H54 (cell line): Measurements from ENCODE around the gene PSENEN.

ENCODE experiments used
- DNase-seq: peaks from one replicate; pipeline ENCODE4 v3.0.0; 2011; ENCODE audit warnings: low spot score, mixed read lengths; ENCODE audit not compliant: insufficient read length
- FAIRE-seq: peaks from 3 replicates; lab custom pipeline; 2011; peaks lifted over from hg19 to GRCh38; lab: Jason Lieb, UNC
- POLR2A ChIP-seq: IDR thresholded peaks from 2 replicates; pipeline ENCODE4 v1.6.1; 2011; ENCODE audit warnings: low read depth, mild to moderate bottlenecking, low read length

PSENEN gene

DNA sequence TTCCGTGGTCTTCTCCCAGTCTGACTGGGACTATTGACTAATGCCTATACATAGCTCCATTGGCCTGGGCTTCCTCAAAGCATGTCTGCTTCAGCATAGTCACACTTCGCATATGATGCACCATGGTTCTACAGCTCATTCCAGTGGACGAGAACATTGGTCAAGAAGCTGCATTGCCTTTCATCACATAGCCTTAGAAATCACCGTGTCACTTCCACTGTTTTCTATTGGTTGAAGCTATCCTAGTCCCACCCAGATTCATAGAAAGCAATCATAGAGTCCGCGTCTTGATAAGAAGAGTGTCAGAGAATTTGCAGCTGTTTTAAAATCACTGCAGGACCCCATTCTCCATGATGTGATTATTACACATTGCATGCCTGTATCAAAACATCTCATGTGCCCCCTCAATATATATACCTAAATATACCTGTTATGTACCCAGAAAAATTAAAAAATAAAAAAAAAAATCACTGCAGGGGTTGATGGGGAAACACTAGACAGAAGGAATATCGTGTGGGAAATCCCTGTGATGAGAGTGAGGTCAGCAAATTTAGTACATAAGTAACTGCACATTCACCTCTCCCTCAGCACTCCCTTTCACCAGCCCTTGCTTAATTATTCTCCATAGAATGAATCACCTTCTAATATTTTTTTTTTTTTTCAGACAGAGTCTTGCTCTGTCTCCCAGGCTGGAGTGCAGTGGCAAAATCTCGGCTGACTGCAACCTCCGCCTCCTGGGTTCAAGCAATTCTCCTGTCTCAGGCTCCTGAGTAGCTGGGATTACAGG is 27.8 kb downstream of the PSENEN start:
- no peak for TF ChIP-seq POLR2A
- DNase-seq, result peak; percentile 67
- FAIRE-seq, result no peak

DNA sequence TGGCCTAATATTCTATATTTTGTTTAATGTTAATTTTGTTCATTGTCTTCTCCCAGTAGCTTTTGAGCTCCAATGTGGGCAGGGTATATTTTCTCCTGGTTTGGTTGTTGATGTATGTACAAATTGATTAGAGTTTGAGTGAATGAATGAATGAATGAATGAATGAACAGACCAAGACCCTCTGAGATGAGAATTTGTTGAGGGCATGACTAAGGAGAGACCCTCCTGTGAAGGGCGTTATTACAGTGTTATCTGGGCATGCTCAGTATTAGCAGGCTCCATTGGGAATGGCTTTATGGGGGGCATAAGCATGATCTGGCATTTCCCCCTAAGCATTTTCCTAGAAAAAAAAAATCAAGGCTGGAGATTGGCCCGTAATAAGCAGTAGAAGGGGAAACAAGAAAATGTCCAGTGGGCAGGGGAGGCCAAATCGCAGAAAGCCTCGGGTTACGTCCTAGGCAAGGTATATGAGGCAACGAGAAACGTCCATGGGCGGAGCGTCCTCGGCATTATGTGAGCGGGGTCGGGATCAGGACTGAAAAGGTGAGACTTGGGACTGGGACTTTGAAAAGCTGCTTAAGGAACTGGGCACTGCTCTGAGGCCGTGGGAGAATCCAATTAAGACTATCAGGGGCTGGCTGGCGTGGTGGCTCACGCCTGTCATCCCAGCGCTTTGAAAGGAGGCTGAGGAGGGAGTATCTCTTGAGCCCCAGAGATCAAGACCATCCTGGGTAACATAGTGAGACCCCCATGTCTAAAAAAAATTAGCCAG is 29.0 kb downstream of the PSENEN start:
- no peak for TF ChIP-seq POLR2A
- FAIRE-seq (no peak), DNase-seq (no peak)

- no peak for TF ChIP-seq POLR2A
- FAIRE-seq (no peak), DNase-seq (no peak)
Observed at GRCh38 chr19:35775046-35775297, 29.5 kb downstream of the PSENEN start.

- peak; percentile 72 for TF ChIP-seq POLR2A
- DNase-seq (peak; percentile 99), FAIRE-seq (peak; percentile 75)
Observed at GRCh38 chr19:35775298-35776101, 30.0 kb downstream of the PSENEN start, which contains the start of gene ARHGAP33. Gene ARHGAP33 (plus strand): TSS chr19:35775564. CDS start chr19:35775659, 95 bp downstream.

DNA sequence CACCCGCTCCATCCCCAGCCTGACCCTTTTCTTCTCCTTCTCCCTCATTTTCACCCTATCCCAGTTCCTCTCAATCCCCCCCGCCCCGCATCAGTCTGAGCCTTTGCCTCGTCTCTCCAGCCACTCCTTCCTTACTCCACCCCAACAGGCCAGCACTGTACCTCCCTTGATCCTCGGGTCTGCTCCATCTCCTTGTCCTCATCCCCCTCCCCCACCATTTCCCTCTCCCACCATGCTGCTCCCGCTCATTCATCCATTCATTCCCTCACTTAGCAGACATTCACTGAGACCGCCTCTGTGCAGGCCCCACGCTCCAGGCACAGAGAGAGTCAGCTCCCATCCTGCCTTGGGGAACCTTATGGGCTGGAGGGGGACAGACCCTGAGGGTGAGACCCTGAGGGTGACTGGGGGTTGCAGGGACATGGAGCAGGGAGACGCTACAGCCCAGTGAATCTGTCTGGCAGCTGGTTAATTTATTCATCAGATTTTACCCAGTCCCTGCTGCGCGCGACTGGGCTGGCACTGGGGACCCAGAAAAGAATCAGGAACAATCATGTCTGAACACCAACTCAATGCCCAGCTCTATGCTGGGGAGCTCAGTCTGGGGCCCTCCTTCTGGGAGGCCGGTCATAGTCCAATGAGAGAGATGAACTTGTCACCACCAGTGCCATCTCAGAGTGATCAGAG is 30.8 kb downstream of the PSENEN start:
- DNase-seq, result no peak

GRCh38 chr19:35777086-35777841 is 31.8 kb downstream of the PSENEN start:
- FAIRE-seq, result no peak

More for the DNA sequence above, 30.8 kb downstream of the PSENEN start:
- FAIRE-seq, result no peak
- TF ChIP-seq POLR2A, result no peak

DNA sequence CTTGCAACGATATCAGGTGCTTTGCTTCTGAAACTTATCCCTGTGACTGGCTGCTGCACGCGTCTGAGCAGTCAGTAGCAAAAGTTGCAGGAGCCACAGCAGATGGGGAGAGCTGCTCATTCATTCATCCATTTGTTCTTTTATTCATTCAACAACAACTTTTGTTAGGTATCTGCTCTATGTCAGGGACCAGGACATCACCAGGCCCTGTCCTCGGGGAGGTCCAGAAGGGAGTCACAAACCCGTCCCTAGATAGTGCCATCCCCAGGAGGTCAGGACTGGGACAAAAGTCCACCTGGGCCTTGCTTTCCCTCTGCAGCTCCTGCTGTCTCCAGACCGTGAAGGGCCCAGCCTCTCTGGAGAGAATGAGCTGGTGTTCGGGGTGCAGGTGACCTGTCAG is 32.5 kb downstream of the PSENEN start:
- DNase-seq (no peak), FAIRE-seq (no peak)
- TF ChIP-seq POLR2A, result no peak

More at GRCh38 chr19:35777086-35777841, 31.8 kb downstream of the PSENEN start:
- no peak for TF ChIP-seq POLR2A
- DNase-seq, result no peak

GRCh38 chr19:35779033-35779432 is 33.6 kb downstream of the PSENEN start:
- DNase-seq (no peak), FAIRE-seq (no peak)
- no peak for TF ChIP-seq POLR2A

DNA sequence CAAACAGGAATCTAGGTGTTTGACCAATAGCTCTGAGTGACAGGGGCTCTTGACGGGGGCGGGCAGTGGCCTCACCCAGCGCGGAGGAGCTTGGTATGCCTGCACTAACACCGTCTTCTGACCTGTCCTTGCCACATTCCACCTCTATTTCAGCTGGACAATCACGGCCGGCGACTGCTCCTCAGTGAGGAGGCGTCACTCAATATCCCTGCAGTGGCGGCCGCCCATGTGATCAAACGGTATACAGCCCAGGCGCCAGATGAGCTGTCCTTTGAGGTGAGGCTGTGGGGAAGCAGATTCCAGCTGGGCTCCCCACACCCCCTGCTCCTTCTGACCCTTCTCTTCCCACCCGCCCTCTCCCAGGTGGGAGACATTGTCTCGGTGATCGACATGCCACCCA is 34.6 kb downstream of the PSENEN start:
- FAIRE-seq, result no peak
- TF ChIP-seq POLR2A, result no peak
- no peak for DNase-seq

- FAIRE-seq (no peak), DNase-seq (no peak)
- TF ChIP-seq POLR2A, result no peak
Observed at GRCh38 chr19:35780717-35781116, 35.3 kb downstream of the PSENEN start.

- FAIRE-seq (no peak), DNase-seq (no peak)
- TF ChIP-seq POLR2A, result no peak
Observed at GRCh38 chr19:35781650-35782049, 36.2 kb downstream of the PSENEN start.

- no peak for FAIRE-seq
Observed at GRCh38 chr19:35782589-35782988, 37.1 kb downstream of the PSENEN start.

More at GRCh38 chr19:35782589-35782988, 37.1 kb downstream of the PSENEN start:
- no peak for DNase-seq
- TF ChIP-seq POLR2A, result no peak
